Measurements from ENCODE around the gene TGFB1. TPM values are rescaled to one million over a fixed set of nuclear protein-coding genes. Genes with fewer than 3 reads are reported as not detected.

TGFB1 gene
- total and polyA plus RNA-seq, 2 of the 13 experiments (the other 11 are each of a cell fraction or from before 2014, with no cell fraction given) = 4.1 to 5.4 TPM

GRCh38 chr19:41308450-41309179 is 45.1 kb downstream of the TGFB1 start (continued):
- no peak for TF ChIP-seq ZBTB40 (IDR thresholded peaks at IDR 0.05)
- TF ChIP-seq ZBTB40 (CRISPR knock-in tag; IDR thresholded peaks at IDR 0.05) = 0 out of 2 replicates have a peak, but pooled peaks have one; percentile 9
- TF ChIP-seq, protein P1, sequence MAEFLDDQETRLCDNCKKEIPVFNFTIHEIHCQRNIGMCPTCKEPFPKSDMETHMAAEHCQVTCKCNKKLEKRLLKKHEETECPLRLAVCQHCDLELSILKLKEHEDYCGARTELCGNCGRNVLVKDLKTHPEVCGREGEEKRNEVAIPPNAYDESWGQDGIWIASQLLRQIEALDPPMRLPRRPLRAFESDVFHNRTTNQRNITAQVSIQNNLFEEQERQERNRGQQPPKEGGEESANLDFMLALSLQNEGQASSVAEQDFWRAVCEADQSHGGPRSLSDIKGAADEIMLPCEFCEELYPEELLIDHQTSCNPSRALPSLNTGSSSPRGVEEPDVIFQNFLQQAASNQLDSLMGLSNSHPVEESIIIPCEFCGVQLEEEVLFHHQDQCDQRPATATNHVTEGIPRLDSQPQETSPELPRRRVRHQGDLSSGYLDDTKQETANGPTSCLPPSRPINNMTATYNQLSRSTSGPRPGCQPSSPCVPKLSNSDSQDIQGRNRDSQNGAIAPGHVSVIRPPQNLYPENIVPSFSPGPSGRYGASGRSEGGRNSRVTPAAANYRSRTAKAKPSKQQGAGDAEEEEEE (CRISPR knock-in tag; IDR thresholded peaks at IDR 0.05; ENCODE audit: borderline replicate concordance) = no peak
- no peak for TF ChIP-seq SATB2 (CRISPR knock-in tag; IDR thresholded peaks at IDR 0.05)
- TF ChIP-seq ZNF136 (CRISPR knock-in tag; IDR thresholded peaks at IDR 0.05; ENCODE audit: low read depth) = no peak
- TF ChIP-seq CEBPG (CRISPR knock-in tag; IDR thresholded peaks at IDR 0.05) = no peak
- no peak for TF ChIP-seq ZNF563 (CRISPR knock-in tag; IDR thresholded peaks at IDR 0.05)
- 0 out of 2 replicates have a peak, but pooled peaks have one; percentile 43 for TF ChIP-seq ZNF431 (CRISPR knock-in tag; IDR thresholded peaks at IDR 0.05; ENCODE audit: borderline replicate concordance, low read depth)
- no peak for TF ChIP-seq AKAP8 (CRISPR knock-in tag; IDR thresholded peaks at IDR 0.05)
- TF ChIP-seq, protein P2, sequence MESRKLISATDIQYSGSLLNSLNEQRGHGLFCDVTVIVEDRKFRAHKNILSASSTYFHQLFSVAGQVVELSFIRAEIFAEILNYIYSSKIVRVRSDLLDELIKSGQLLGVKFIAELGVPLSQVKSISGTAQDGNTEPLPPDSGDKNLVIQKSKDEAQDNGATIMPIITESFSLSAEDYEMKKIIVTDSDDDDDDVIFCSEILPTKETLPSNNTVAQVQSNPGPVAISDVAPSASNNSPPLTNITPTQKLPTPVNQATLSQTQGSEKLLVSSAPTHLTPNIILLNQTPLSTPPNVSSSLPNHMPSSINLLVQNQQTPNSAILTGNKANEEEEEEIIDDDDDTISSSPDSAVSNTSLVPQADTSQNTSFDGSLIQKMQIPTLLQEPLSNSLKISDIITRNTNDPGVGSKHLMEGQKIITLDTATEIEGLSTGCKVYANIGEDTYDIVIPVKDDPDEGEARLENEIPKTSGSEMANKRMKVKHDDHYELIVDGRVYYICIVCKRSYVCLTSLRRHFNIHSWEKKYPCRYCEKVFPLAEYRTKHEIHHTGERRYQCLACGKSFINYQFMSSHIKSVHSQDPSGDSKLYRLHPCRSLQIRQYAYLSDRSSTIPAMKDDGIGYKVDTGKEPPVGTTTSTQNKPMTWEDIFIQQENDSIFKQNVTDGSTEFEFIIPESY (CRISPR knock-in tag; IDR thresholded peaks at IDR 0.05) = peak; percentile 55; the same call in 1 of the 2 replicates
- TF ChIP-seq MAFF (IDR thresholded peaks at IDR 0.05; ENCODE audit: low read depth, low read length) = no peak
- TF ChIP-seq TCF7 (IDR thresholded peaks at IDR 0.05; ENCODE audit: low read depth) = no peak
- TF ChIP-seq TFDP2 (CRISPR knock-in tag; IDR thresholded peaks at IDR 0.05) = no peak
- no peak for TF ChIP-seq IKZF4 (CRISPR knock-in tag; IDR thresholded peaks at IDR 0.05; ENCODE audit: borderline replicate concordance, low read depth, not compliant biosample characterization)
- TF ChIP-seq ZNF333 (CRISPR knock-in tag; IDR thresholded peaks at IDR 0.05; ENCODE audit: borderline replicate concordance) = no peak

Measured in HepG2 (cell line).